Activated T-cell treated with anti-CD3 and anti-CD28 coated beads for 1 hour (primary cell): Measurements from ENCODE around the gene NDUFS2.

Source experiments
- DNase-seq: peaks from one replicate; pipeline ENCODE4 v3.0.0-alpha.2; 2020; ENCODE audit warnings: low read depth

NDUFS2 gene

GRCh38 chr1:161172776-161173376, 29.3 kb upstream of the NDUFS2 start:
- no peak for DNase-seq

GRCh38 chr1:161173711-161174110, 28.5 kb upstream of the NDUFS2 start:
- DNase-seq: no peak

DNA sequence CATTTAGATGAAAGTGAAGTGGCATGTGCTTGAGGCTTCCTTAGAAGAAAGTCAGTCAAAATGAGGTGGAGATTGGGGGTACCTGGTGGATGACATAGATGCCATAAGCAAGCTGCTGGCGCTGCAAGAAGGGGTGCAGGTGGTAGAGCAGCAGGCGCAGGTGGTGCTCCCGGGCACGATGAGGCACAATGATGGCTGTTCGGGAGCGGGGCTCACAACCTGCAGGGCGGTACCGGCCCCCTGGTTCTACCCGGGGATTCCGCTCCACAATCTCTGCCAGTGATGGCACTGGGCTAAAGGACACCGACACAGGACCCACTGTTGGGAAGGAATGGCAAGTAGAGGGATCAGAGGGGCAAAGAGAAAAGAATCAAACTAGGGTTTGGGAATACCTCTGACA, 27.3 kb upstream of the NDUFS2 start:
- no peak for DNase-seq

DNA sequence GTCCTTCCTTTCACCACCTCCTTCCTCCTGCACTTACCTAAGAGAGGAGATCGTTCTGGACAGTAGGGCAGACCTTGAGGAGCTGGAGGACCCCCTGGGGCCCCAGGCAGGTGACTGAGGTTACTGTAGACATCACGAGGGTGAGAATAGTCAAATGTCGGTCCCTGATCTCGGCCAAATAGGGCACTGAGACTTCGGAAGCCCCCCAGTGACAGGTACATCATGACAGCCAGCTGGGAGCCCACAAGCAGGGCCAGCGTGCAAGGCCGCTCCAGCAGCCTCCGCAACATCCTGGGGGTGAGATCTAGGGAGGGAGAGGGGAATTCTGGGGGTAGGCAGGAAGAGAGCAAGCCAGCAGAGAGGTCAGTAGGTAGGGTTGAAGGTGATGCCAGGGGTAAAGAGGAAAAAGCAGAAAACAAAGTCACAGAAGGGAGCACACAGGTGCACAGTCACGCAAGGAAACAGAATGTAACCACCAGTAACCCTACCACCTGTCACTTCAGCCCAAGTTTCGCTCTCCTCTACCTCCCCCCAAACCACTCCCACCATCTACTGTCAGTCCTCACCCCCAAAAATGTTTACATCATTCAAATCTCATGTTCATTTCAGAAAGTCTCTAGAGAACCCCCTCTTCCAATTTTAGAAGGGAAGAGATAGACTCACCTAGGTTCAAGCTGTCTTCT, 26.3 kb upstream of the NDUFS2 start:
- DNase-seq: no peak

GRCh38 chr1:161176468-161177111, 25.6 kb upstream of the NDUFS2 start:
- DNase-seq: no peak

GRCh38 chr1:161177112-161177935, 24.8 kb upstream of the NDUFS2 start, which contains the start of gene B4GALT3:
Gene B4GALT3, minus strand, starts transcription at chr1:161177507. Its CDS starts 1,447 bp downstream, at chr1:161176060.
- DNase-seq: peak; percentile 93

DNA sequence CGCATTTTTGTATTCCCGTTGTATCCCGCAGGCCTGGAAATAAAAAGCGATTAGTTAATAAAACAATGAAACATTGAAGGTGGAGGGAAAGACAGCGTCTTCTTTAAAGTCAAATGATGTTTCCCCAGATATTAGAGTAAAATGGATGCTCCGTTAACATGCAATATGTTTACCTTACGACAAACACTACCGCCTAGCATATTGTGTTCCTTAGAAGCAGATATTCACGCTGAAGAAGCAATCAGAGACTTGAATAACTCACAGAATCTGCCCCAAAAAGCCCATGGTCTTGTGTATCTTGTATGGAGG, 24.3 kb upstream of the NDUFS2 start:
- no peak for DNase-seq

DNA sequence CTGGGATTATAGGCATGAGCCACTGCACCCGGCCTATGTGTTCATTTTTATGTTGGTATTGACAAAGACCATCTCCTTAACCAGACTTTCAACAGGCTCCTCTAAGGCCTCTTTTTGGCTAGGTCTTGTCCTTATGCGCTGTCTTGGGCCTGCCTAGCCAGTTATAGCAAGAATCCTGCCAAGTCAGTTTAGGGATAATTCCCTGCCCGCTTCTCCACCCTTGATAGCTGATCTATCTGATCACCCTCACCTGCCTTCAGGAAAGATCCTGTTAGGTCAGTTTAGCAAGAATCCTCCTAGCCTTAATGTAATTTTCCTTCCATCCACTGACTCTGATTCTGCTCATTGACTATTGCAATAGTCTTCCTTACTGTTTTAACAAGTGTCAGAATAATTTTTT, 22.5 kb upstream of the NDUFS2 start:
- no peak for DNase-seq

DNA sequence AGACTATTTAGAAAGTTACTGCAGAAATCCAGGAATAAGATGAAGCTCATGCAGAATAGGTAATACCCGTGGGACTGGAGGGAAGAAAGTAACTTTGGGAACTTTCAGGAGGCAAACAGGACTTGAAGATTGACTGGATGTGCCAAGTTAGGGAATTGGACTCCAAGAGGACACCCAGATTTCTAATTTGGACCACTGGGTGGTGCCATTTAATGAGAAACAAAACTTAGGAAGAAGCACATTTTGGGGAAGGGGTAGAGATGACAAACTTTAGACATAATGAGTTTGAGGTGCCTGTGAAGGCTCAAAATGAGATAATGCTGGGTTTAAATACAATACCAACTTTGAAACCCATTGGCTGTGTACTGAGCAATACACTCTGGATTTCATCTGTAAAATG, 21.5 kb upstream of the NDUFS2 start:
- no peak for DNase-seq

GRCh38 chr1:161182214-161182613, 20.0 kb upstream of the NDUFS2 start:
- DNase-seq: peak; percentile 41

- DNase-seq: peak; percentile 62
Observed at GRCh38 chr1:161185282-161185682, 16.9 kb upstream of the NDUFS2 start.

- no peak for DNase-seq
Observed at GRCh38 chr1:161185732-161186311, 16.3 kb upstream of the NDUFS2 start.

DNA sequence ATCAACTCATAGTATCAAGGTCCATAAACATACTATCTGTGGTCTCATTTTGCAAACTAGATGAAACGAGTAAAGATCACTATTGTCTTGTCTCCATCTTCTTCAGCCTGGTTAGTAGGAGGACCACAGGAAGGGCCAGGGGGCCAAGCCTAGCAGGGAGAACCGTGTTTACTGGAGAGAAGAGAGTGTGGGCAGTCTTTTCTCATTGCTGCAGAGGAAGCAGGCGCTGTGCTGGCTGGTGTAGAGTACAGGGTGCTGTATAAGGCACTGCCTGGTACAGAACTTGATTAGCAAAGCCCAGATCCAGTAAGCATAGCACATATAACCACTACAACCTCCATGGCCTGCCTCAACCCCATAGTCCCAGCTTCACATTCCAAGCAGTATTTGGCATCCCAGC, 14.9 kb upstream of the NDUFS2 start:
- no peak for DNase-seq

DNA sequence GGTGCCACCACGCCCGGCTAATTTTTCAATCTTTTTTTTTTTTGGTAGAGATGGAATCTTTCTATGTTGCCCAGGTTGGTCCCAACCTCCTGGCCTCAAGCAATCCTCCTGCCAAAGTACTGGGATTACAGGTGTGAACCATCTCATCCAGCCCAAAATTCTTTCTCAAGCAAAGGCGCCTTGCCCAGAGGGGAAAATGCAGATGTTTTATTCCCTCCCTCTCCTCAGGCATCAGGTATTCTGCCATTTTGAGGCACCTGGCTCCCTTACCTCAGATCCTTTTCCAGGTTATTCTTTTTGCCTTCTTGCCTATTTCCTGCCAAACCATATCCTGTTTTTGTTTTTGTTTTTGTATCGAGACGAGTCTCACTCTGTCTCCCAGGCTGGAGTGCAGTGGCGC, 13.8 kb upstream of the NDUFS2 start:
- DNase-seq: no peak

GRCh38 chr1:161189036-161189435, 13.1 kb upstream of the NDUFS2 start:
- no peak for DNase-seq

DNA sequence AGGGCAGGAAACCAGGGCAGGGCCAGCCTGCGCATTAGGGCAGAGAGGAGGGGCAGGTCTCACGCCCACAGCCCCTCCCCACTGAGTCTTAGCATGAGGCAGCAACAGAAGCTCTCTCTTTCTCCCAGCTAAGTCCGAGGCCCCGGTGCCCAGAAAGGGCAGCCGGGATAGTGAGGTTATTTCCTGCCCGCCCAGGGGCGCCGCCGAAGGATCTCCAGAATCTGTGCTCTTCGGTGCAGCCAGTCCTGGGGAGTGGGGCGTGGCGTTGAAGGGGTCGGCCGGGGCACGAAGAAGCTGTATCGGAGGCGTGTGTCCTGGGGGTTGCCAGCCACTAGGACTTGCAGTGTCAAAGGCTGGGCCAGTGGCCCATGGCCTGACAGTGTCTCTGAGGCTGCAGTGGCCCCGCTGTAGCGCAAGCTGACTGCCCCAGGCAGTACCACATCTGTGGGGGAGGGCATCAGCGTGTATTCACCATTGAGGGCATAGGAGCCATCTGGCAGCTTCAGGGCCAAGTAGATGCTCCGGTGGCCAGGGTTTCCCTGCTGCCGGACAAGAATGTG, 11.1 kb upstream of the NDUFS2 start:
- DNase-seq: no peak

- no peak for DNase-seq
Observed at GRCh38 chr1:161191971-161192370, 10.2 kb upstream of the NDUFS2 start.

DNA sequence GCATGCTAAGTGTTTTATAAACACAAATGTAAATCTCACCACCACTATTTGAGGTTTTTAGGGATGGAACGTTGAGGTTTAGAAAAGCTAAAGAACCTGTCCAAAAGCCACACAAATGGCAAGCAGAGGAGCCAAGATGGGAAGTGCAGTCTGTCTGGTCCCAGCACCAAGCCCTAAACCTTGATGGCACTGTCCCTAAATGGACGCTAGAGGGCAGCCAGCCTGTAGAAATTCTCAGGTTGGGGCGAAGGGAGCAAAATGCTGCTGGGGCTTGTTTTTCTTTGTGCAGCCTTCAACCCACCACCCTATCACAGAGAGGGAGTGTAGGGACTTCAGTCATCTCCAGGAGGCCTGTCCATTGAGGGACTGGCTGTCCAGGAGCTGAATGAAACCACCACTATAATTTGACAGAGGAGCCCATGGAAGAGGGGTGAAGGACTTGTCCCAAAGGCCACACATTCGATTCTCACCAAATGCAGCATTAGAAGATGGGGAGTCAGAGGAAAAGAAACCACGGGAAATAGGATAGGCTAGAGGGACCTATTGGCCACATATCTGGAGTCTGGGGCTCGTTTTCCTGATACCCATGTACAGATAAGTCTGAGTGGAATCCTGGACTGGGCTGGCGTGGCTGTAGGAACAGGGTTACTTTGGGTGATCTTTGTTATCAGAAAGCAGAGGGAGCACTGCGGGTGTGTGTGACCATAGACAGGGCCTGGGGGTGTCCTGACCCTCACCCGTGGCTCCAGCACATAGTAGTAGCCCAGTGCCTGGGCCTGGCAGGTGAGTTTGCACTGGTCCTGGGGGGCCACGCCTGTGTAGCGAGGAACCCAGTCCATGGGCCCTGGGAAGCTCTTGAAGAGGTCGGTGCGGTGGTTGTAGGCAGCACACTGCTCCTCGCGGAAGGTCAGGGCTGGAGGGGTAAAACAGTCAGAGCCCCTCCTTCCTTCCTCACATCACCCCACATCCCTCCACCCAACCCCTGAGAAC, 9.4 kb upstream of the NDUFS2 start:
- DNase-seq: peak; percentile 56

GRCh38 chr1:161193561-161194235, 8.5 kb upstream of the NDUFS2 start:
- no peak for DNase-seq

DNA sequence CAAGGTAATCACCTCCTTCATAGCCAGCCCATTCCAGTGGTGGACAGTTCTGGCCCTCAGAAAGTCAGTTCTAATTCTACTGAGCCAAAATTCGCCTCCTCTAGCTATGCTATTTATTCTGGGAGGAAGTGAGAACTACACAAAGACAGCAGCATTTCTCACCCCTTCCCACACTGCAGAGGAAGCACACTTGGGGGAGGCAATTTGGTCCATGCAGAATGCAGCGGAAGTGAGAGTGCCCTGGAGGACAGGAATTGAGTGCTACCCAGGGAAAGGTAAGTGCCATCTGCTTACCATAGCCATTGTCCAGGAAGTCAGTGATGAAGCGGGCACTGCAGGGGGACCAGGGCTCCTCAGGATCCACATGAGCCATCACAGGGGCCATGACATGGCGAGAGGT, 7.0 kb upstream of the NDUFS2 start:
- no peak for DNase-seq
